WTC11 (cell line): Measurements from ENCODE around the gene OR1D2. TPM values are rescaled to one million over a fixed set of nuclear protein-coding genes. Genes with fewer than 3 reads are reported as not detected.
A peak's percentile ranks its signal among the peaks of the same experiment; 100 is the strongest.

ENCODE experiments used
- ATF1 ChIP-seq: sonication (generic); formaldehyde crosslinking; IDR thresholded peaks from 2 replicates; pipeline ENCODE4 v1.8.1; 2023; ENCODE audit warnings: mild to moderate bottlenecking, moderate library complexity, missing genetic modification reagents
- CDX4 ChIP-seq: fragments of 250-450 bp; sonication (Bioruptor Pico); IDR thresholded peaks from 2 replicates; pipeline ENCODE4 v1.9.0; 2021; ENCODE audit warnings: moderate library complexity, mild to moderate bottlenecking, inconsistent platforms, borderline replicate concordance
- CREM ChIP-seq: sonication (generic); formaldehyde crosslinking; IDR thresholded peaks from 2 replicates; pipeline ENCODE4 v1.8.1; 2022; ENCODE audit warnings: mild to moderate bottlenecking, missing genetic modification reagents, moderate library complexity
- CTCF ChIP-seq: fragments of 200-600 bp; IDR thresholded peaks from 2 replicates; pipeline ENCODE4 v1.8.0; 2022; ENCODE audit warnings: antibody characterized with exemption
- E2F5 ChIP-seq: sonication (generic); formaldehyde crosslinking; IDR thresholded peaks from 2 replicates; pipeline ENCODE4 v1.8.1; 2022; ENCODE audit warnings: mild to moderate bottlenecking, moderate library complexity, missing genetic modification reagents
- ELF4 ChIP-seq: sonication (generic); formaldehyde crosslinking; IDR thresholded peaks from 2 replicates; pipeline ENCODE4 v1.8.1; 2022; ENCODE audit warnings: low read depth, mild to moderate bottlenecking, moderate library complexity, missing genetic modification reagents
- EMX1 ChIP-seq: fragments of 250-450 bp; sonication (Bioruptor Pico); IDR thresholded peaks from 2 replicates; pipeline ENCODE4 v1.8.0; 2021; ENCODE audit warnings: mild to moderate bottlenecking
- ESRRA ChIP-seq: sonication (generic); formaldehyde crosslinking; IDR thresholded peaks from 2 replicates; pipeline ENCODE4 v1.8.1; 2022; ENCODE audit warnings: mild to moderate bottlenecking, missing genetic modification reagents, borderline replicate concordance
- ETV6 ChIP-seq: sonication (generic); formaldehyde crosslinking; IDR thresholded peaks from 2 replicates; pipeline ENCODE4 v1.8.1; 2022; ENCODE audit warnings: mild to moderate bottlenecking, missing genetic modification reagents
- FOXP4 ChIP-seq: sonication (generic); formaldehyde crosslinking; IDR thresholded peaks from 2 replicates; pipeline ENCODE4 v1.8.0; 2022; ENCODE audit warnings: mild to moderate bottlenecking, missing genetic modification reagents
- GABPB1 ChIP-seq: sonication (generic); formaldehyde crosslinking; IDR thresholded peaks from 2 replicates; pipeline ENCODE4 v1.8.1; 2023; ENCODE audit warnings: mild to moderate bottlenecking, missing genetic modification reagents
- HMGXB4 ChIP-seq: sonication (generic); formaldehyde crosslinking; IDR thresholded peaks from 2 replicates; pipeline ENCODE4 v1.8.1; 2023; ENCODE audit warnings: mild to moderate bottlenecking, moderate library complexity, missing genetic modification reagents
- IRF2 ChIP-seq: sonication (generic); formaldehyde crosslinking; IDR thresholded peaks from 2 replicates; pipeline ENCODE4 v1.8.0; 2022; ENCODE audit warnings: low read depth, missing genetic modification reagents, borderline replicate concordance
- JUN ChIP-seq: sonication (generic); formaldehyde crosslinking; IDR thresholded peaks from 2 replicates; pipeline ENCODE4 v1.8.0; 2023; ENCODE audit warnings: mild to moderate bottlenecking, missing genetic modification reagents
- MXD4 ChIP-seq: fragments of 250-450 bp; sonication (Bioruptor Pico); IDR thresholded peaks from 2 replicates; pipeline ENCODE4 v1.8.0; 2021; ENCODE audit warnings: mild to moderate bottlenecking, moderate library complexity, borderline replicate concordance
- NFATC4 ChIP-seq: fragments of 250-450 bp; sonication (Bioruptor Pico); IDR thresholded peaks from 2 replicates; pipeline ENCODE4 v1.9.0; 2021; ENCODE audit warnings: mild to moderate bottlenecking
- NFE2L1 ChIP-seq: sonication (generic); formaldehyde crosslinking; IDR thresholded peaks from 2 replicates; pipeline ENCODE4 v1.8.1; 2023; ENCODE audit warnings: missing genetic modification reagents
- NR2C2 ChIP-seq: sonication (generic); formaldehyde crosslinking; IDR thresholded peaks from 2 replicates; pipeline ENCODE4 v1.8.0; 2022; ENCODE audit warnings: mild to moderate bottlenecking, missing genetic modification reagents
- NR3C1 ChIP-seq: sonication (generic); formaldehyde crosslinking; conservative IDR thresholded peaks from 2 replicates; pipeline ENCODE4 v1.8.1; 2023; ENCODE audit warnings: low read depth, mild to moderate bottlenecking, missing genetic modification reagents
- OVOL2 ChIP-seq: fragments of 250-450 bp; sonication (Bioruptor Pico); IDR thresholded peaks from 2 replicates; pipeline ENCODE4 v1.9.0; 2021; ENCODE audit warnings: mild to moderate bottlenecking, borderline replicate concordance
- PRRX2 ChIP-seq: fragments of 250-450 bp; sonication (Bioruptor Pico); IDR thresholded peaks from 2 replicates; pipeline ENCODE4 v1.8.0; 2021; ENCODE audit warnings: mild to moderate bottlenecking
- RORB ChIP-seq: fragments of 250-450 bp; sonication (Bioruptor Pico); IDR thresholded peaks from 2 replicates; pipeline ENCODE4 v1.9.0; 2021; ENCODE audit warnings: mild to moderate bottlenecking
- SMAD3 ChIP-seq: sonication (generic); formaldehyde crosslinking; IDR thresholded peaks from 2 replicates; pipeline ENCODE4 v1.8.0; 2022; ENCODE audit warnings: missing genetic modification reagents, mild to moderate bottlenecking, borderline replicate concordance
- SOX15 ChIP-seq: fragments of 250-450 bp; sonication (Bioruptor Pico); IDR thresholded peaks from 2 replicates; pipeline ENCODE4 v1.9.0; 2021; ENCODE audit warnings: mild to moderate bottlenecking
- USF1 ChIP-seq: sonication (generic); formaldehyde crosslinking; IDR thresholded peaks from 2 replicates; pipeline ENCODE4 v1.8.0; 2022; ENCODE audit warnings: mild to moderate bottlenecking, missing genetic modification reagents
- ZBTB43 ChIP-seq: sonication (generic); formaldehyde crosslinking; IDR thresholded peaks from 2 replicates; pipeline ENCODE4 v1.8.1; 2023; ENCODE audit warnings: mild to moderate bottlenecking, missing genetic modification reagents
- ZNF121 ChIP-seq: sonication (generic); formaldehyde crosslinking; IDR thresholded peaks from 2 replicates; pipeline ENCODE4 v1.8.0; 2023; ENCODE audit warnings: missing genetic modification reagents
- ZNF138 ChIP-seq: sonication (generic); formaldehyde crosslinking; conservative IDR thresholded peaks from 2 replicates; pipeline ENCODE4 v1.8.1; 2022; ENCODE audit warnings: mild to moderate bottlenecking, moderate library complexity, missing genetic modification reagents
- ZNF263 ChIP-seq: sonication (generic); formaldehyde crosslinking; IDR thresholded peaks from 2 replicates; pipeline ENCODE4 v1.8.1; 2022; ENCODE audit warnings: low read depth, mild to moderate bottlenecking, moderate library complexity, missing genetic modification reagents
- ZNF317 ChIP-seq: sonication (generic); formaldehyde crosslinking; IDR thresholded peaks from 2 replicates; pipeline ENCODE4 v1.8.1; 2023; ENCODE audit warnings: low read depth, mild to moderate bottlenecking, moderate library complexity, missing genetic modification reagents, borderline replicate concordance
- total RNA-seq: library from RNA; stranded (reverse); gene quantifications from 3 replicates; pipeline ENCODE4 v1.2.3, GENCODE V29; 2021

OR1D2 gene
- total RNA-seq, 1 experiment from 2014 or later: not detected

GRCh38 chr17:3048727-3049471 lies 55.3 kb downstream of the OR1D2 start (continued):
- no peak for TF ChIP-seq PRRX2 (CRISPR knock-in tag)
- no peak for TF ChIP-seq SOX15
- TF ChIP-seq IRF2 (CRISPR knock-in tag): no peak
- TF ChIP-seq CDX4: no peak
- TF ChIP-seq USF1 (CRISPR knock-in tag): no peak
- TF ChIP-seq ESRRA (CRISPR knock-in tag): no peak
- no peak for TF ChIP-seq ELF4 (CRISPR knock-in tag)
- TF ChIP-seq E2F5 (CRISPR knock-in tag): no peak
- no peak for TF ChIP-seq GABPB1 (CRISPR knock-in tag)
- no peak for TF ChIP-seq JUN (CRISPR knock-in tag)
- TF ChIP-seq ZNF121 (CRISPR knock-in tag): no peak
- TF ChIP-seq NFATC4 (CRISPR knock-in tag): no peak
- TF ChIP-seq ZNF263 (CRISPR knock-in tag): no peak
- TF ChIP-seq ETV6 (CRISPR knock-in tag): no peak
- peak; percentile 50; the same call in 1 of the 2 replicates for TF ChIP-seq HMGXB4 (CRISPR knock-in tag)
- no peak for TF ChIP-seq NR3C1 (CRISPR knock-in tag)
- no peak for TF ChIP-seq OVOL2 (CRISPR knock-in tag)
- TF ChIP-seq MXD4: no peak
- no peak for TF ChIP-seq EMX1 (CRISPR knock-in tag)
- no peak for TF ChIP-seq ATF1 (CRISPR knock-in tag)
- no peak; the same call in 1 of the 2 replicates for TF ChIP-seq CREM (CRISPR knock-in tag)
- no peak for TF ChIP-seq CTCF
- peak; percentile 96 for TF ChIP-seq ZBTB43 (CRISPR knock-in tag)
- no peak for TF ChIP-seq RORB
- no peak for TF ChIP-seq ZNF317 (CRISPR knock-in tag)
- no peak for TF ChIP-seq NR2C2 (CRISPR knock-in tag)
- 0 out of 2 replicates have a peak, but pooled peaks have one; percentile 56 for TF ChIP-seq SMAD3 (CRISPR knock-in tag)
- TF ChIP-seq NFE2L1 (CRISPR knock-in tag): no peak
- TF ChIP-seq ZNF138: 0 out of 2 replicates have a peak, but pooled peaks have one; percentile 16
- TF ChIP-seq FOXP4 (CRISPR knock-in tag): no peak
